Esophagus muscularis mucosa (tissue), 4 donors: ENCODE results near the gene TRPV4.

Source experiments
- EP300 ChIP-seq: sonication (generic); formaldehyde crosslinking; IDR thresholded peaks from one replicate; pipeline ENCODE4 v1.6.1; 2017; ENCODE audit warnings: antibody characterized with exemption
- POLR2A ChIP-seq: fragments of 450-650 bp; IDR thresholded peaks from one replicate; pipeline ENCODE4 v1.6.1; 2017; ENCODE audit warnings: antibody characterized with exemption, moderate library complexity, mild to moderate bottlenecking, low read depth
- POLR2AphosphoS5 ChIP-seq, 2 donors: sonication (generic); formaldehyde crosslinking; IDR thresholded peaks; one replicate each; pipeline ENCODE4 v1.6.1; 2017; ENCODE audit warnings: antibody characterized with exemption in 2 of 2
- TF ChIP-seq, protein P1 (sequence below), 3 experiments: fragments of 200-600 bp in 2 of 3; fragments of 450-650 bp in 1 of 3; sonication (generic) in 2 of 3; IDR thresholded peaks; one replicate each; pipeline ENCODE4 v1.5.1; 2017 to 2019; ENCODE audit warnings: antibody characterized with exemption in 3 of 3, mild to moderate bottlenecking in 2 of 3, moderate library complexity in 1 of 3

DNA sequence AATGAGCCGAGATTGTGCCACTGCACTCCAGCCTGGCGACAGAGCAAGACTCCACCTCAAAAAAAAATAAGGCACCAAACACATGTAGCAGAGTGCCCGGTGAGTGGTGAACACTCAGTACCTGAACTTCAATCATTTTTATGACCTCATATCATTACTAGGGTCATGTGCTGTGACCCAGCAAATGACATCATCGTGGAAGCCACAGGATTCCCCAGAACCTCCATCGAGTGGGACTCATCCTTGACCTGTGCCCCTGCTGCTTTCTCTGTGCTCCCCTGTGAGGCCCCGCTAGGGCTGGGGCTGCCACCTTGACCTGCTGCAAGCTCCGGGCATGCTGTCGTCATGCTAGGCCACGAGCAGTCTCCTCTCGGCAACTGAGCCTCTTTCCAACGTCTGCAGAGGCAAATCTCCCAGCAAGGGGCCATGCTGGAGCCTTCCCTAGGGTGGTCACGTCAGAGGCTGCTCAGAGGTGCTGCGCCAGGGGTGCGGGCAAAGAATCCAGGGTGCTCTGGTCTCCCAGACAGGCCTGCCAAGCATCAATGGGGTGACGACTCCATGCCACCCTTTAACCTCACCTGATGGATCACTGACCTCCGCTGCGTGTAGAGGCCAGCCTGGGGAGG is 28.6 kb upstream of the TRPV4 start:
- TF ChIP-seq, protein P1, sequence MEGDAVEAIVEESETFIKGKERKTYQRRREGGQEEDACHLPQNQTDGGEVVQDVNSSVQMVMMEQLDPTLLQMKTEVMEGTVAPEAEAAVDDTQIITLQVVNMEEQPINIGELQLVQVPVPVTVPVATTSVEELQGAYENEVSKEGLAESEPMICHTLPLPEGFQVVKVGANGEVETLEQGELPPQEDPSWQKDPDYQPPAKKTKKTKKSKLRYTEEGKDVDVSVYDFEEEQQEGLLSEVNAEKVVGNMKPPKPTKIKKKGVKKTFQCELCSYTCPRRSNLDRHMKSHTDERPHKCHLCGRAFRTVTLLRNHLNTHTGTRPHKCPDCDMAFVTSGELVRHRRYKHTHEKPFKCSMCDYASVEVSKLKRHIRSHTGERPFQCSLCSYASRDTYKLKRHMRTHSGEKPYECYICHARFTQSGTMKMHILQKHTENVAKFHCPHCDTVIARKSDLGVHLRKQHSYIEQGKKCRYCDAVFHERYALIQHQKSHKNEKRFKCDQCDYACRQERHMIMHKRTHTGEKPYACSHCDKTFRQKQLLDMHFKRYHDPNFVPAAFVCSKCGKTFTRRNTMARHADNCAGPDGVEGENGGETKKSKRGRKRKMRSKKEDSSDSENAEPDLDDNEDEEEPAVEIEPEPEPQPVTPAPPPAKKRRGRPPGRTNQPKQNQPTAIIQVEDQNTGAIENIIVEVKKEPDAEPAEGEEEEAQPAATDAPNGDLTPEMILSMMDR (IDR thresholded peaks at IDR 0.05) = no peak
- TF ChIP-seq POLR2AphosphoS5 (IDR thresholded peaks at IDR 0.05) (no peak), POLR2A (no peak), EP300 (no peak)
